Measurements from ENCODE around the gene SLC25A38. TPM values are rescaled to one million over a fixed set of nuclear protein-coding genes. Genes with fewer than 3 reads are reported as not detected.

Gene SLC25A38, protein sequence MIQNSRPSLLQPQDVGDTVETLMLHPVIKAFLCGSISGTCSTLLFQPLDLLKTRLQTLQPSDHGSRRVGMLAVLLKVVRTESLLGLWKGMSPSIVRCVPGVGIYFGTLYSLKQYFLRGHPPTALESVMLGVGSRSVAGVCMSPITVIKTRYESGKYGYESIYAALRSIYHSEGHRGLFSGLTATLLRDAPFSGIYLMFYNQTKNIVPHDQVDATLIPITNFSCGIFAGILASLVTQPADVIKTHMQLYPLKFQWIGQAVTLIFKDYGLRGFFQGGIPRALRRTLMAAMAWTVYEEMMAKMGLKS
- polyA plus RNA-seq (2013, experiment 1 of 2), result 22.9 TPM
- polyA plus RNA-seq (2013, experiment 2 of 2), result 24.1 TPM

GRCh38 chr3:39383045-39383880 is at the start of gene SLC25A38:
Gene SLC25A38, plus strand, starts transcription at chr3:39383370. Its CDS starts 355 bp downstream, at chr3:39383725.
- no peaks in the 10 kb centered on the region for H3K27me3 ChIP-seq (ENCODE audit: control insufficient read depth in 3 of 3, insufficient read depth in 3 of 3, low read depth in 1 of 3, low read length in 3 of 3)
- H2BK120ac ChIP-seq (ENCODE audit: low read depth, low read length), result peak within 1 kb of the TSS; percentile 24
- H4K91ac ChIP-seq (ENCODE audit: low read depth, low read length, poor library complexity), result no peak within 1 kb of the TSS
- H3K23ac ChIP-seq (ENCODE audit: low read depth, low read length, poor library complexity), result peak within 1 kb of the TSS; percentile 81
- H4K8ac ChIP-seq (ENCODE audit: low read depth, low read length), result no peak within 1 kb of the TSS
- H3K4me1 ChIP-seq (ENCODE audit: control insufficient read depth in 2 of 2, insufficient read depth in 1 of 2, low read depth in 1 of 2, low read length in 2 of 2), result peaks cover 0 to 3% of the 10 kb centered on the region in 2 donors
- peaks cover 0 to 7% of the 10 kb centered on the region in 2 donors for H3K36me3 ChIP-seq (replicated peaks in 1 of 2; ENCODE audit: control insufficient read depth in 2 of 2, insufficient read depth in 2 of 2, low read length in 2 of 2)
- no CpG with 5 or more reads among the region's 62 CpGs for WGBS, 2 donors (ENCODE audit: extremely low coverage in 2 of 2, insufficient read length in 2 of 2, insufficient replicate concordance in 1 of 2)
- H3K9ac ChIP-seq (ENCODE audit: low read depth, low read length, poor library complexity), result peak within 1 kb of the TSS; percentile 96
- peak within 1 kb of the TSS; percentile 75 for H3K27ac ChIP-seq (replicated peaks; ENCODE audit: low read length)
- peak within 1 kb of the TSS; percentile 96 for H3K18ac ChIP-seq (ENCODE audit: low read length)
- no peak within 1 kb of the TSS for H2BK15ac ChIP-seq (ENCODE audit: low read length)
- peak within 1 kb of the TSS; percentile 15 for H2AK5ac ChIP-seq (ENCODE audit: low read depth, low read length)
- peak within 1 kb of the TSS; percentile 78 for H2BK5ac ChIP-seq (ENCODE audit: low read length)
- DNase-seq (ENCODE audit: low spot score), result peak; percentile 77
- H3K9me3 ChIP-seq (replicated peaks in 1 of 2; ENCODE audit: control insufficient read depth in 2 of 2, insufficient read depth in 1 of 2, low read depth in 1 of 2, low read length in 2 of 2), result no peaks in the 10 kb centered on the region
- peak within 1 kb of the TSS; percentile 86 for H3K4me2 ChIP-seq (ENCODE audit: insufficient read depth, low read length, poor library complexity, severe bottlenecking)
- peak within 1 kb of the TSS; percentile 98 for H3K14ac ChIP-seq (ENCODE audit: low read length)
- H3K79me1 ChIP-seq (ENCODE audit: low read depth, low read length), result peaks cover 14% of the 10 kb centered on the region
- no peak within 1 kb of the TSS for H3K4ac ChIP-seq (ENCODE audit: low read length)
- H2BK12ac ChIP-seq (ENCODE audit: low read length), result no peak within 1 kb of the TSS
- H3K4me3 ChIP-seq (ENCODE audit: low read length in 2 of 2), result peak within 1 kb of the TSS; percentile 77 to 92
- peak within 1 kb of the TSS; percentile 94 for H2AFZ ChIP-seq (ENCODE audit: low read length)

GRCh38 chr3:39333607-39334006 is 49.6 kb upstream of the SLC25A38 start:
- H3K36me3 ChIP-seq (replicated peaks in 1 of 2; ENCODE audit: control insufficient read depth in 2 of 2, insufficient read depth in 2 of 2, low read length in 2 of 2), result no peaks in the 10 kb centered on the region
- no peaks in the 10 kb centered on the region for H3K4me1 ChIP-seq (ENCODE audit: control insufficient read depth in 2 of 2, insufficient read depth in 1 of 2, low read depth in 1 of 2, low read length in 2 of 2)
- no peak overlapping the region for H2BK120ac ChIP-seq (ENCODE audit: low read depth, low read length)
- H2AFZ ChIP-seq (ENCODE audit: low read length), result no peak overlapping the region
- no peaks in the 10 kb centered on the region for H3K9me3 ChIP-seq (replicated peaks in 1 of 2; ENCODE audit: control insufficient read depth in 2 of 2, insufficient read depth in 1 of 2, low read depth in 1 of 2, low read length in 2 of 2)
- H2AK5ac ChIP-seq (ENCODE audit: low read depth, low read length), result no peak overlapping the region
- no peaks in the 10 kb centered on the region for H3K79me1 ChIP-seq (ENCODE audit: low read depth, low read length)
- no peak overlapping the region for H3K27ac ChIP-seq (replicated peaks; ENCODE audit: low read length)
- H3K4me3 ChIP-seq (ENCODE audit: low read length in 2 of 2), result no peak overlapping the region
- no peaks in the 10 kb centered on the region for H3K27me3 ChIP-seq (ENCODE audit: control insufficient read depth in 3 of 3, insufficient read depth in 3 of 3, low read depth in 1 of 3, low read length in 3 of 3)
- H3K4ac ChIP-seq (ENCODE audit: low read length), result no peak overlapping the region
- H2BK5ac ChIP-seq (ENCODE audit: low read length), result no peak overlapping the region
- H3K4me2 ChIP-seq (ENCODE audit: insufficient read depth, low read length, poor library complexity, severe bottlenecking), result no peak overlapping the region
- no peak overlapping the region for H3K9ac ChIP-seq (ENCODE audit: low read depth, low read length, poor library complexity)
- H4K8ac ChIP-seq (ENCODE audit: low read depth, low read length), result no peak overlapping the region
- H3K23ac ChIP-seq (ENCODE audit: low read depth, low read length, poor library complexity), result no peak overlapping the region
- no peak overlapping the region for H2BK15ac ChIP-seq (ENCODE audit: low read length)
- no peak overlapping the region for H3K14ac ChIP-seq (ENCODE audit: low read length)
- no peak overlapping the region for H4K91ac ChIP-seq (ENCODE audit: low read depth, low read length, poor library complexity)
- no peak overlapping the region for H2BK12ac ChIP-seq (ENCODE audit: low read length)
- H3K18ac ChIP-seq (ENCODE audit: low read length), result no peak overlapping the region
- no peak for DNase-seq (ENCODE audit: low spot score)

GRCh38 chr3:39334205-39334604 is 49.0 kb upstream of the SLC25A38 start:
- WGBS, 2 donors (ENCODE audit: extremely low coverage in 2 of 2, insufficient read length in 2 of 2, insufficient replicate concordance in 1 of 2), result no CpG with 5 or more reads among the region's 4 CpGs
- no peaks in the 10 kb centered on the region for H3K36me3 ChIP-seq (replicated peaks in 1 of 2; ENCODE audit: control insufficient read depth in 2 of 2, insufficient read depth in 2 of 2, low read length in 2 of 2)
- H2BK120ac ChIP-seq (ENCODE audit: low read depth, low read length), result no peak overlapping the region
- H4K91ac ChIP-seq (ENCODE audit: low read depth, low read length, poor library complexity), result no peak overlapping the region
- no peak overlapping the region for H2AK5ac ChIP-seq (ENCODE audit: low read depth, low read length)
- H3K27me3 ChIP-seq (ENCODE audit: control insufficient read depth in 3 of 3, insufficient read depth in 3 of 3, low read depth in 1 of 3, low read length in 3 of 3), result no peaks in the 10 kb centered on the region
- H2BK15ac ChIP-seq (ENCODE audit: low read length), result no peak overlapping the region
- H4K8ac ChIP-seq (ENCODE audit: low read depth, low read length), result no peak overlapping the region
- H3K9ac ChIP-seq (ENCODE audit: low read depth, low read length, poor library complexity), result no peak overlapping the region
- no peak overlapping the region for H3K23ac ChIP-seq (ENCODE audit: low read depth, low read length, poor library complexity)
- H3K4me3 ChIP-seq (ENCODE audit: low read length in 2 of 2), result no peak overlapping the region
- no peak overlapping the region for H3K27ac ChIP-seq (replicated peaks; ENCODE audit: low read length)
- H3K4ac ChIP-seq (ENCODE audit: low read length), result no peak overlapping the region
- no peak overlapping the region for H2BK12ac ChIP-seq (ENCODE audit: low read length)
- no peak overlapping the region for H3K14ac ChIP-seq (ENCODE audit: low read length)
- no peaks in the 10 kb centered on the region for H3K9me3 ChIP-seq (replicated peaks in 1 of 2; ENCODE audit: control insufficient read depth in 2 of 2, insufficient read depth in 1 of 2, low read depth in 1 of 2, low read length in 2 of 2)
- H3K4me2 ChIP-seq (ENCODE audit: insufficient read depth, low read length, poor library complexity, severe bottlenecking), result no peak overlapping the region
- no peaks in the 10 kb centered on the region for H3K4me1 ChIP-seq (ENCODE audit: control insufficient read depth in 2 of 2, insufficient read depth in 1 of 2, low read depth in 1 of 2, low read length in 2 of 2)
- no peak overlapping the region for H3K18ac ChIP-seq (ENCODE audit: low read length)
- H2AFZ ChIP-seq (ENCODE audit: low read length), result no peak overlapping the region
- DNase-seq (ENCODE audit: low spot score), result no peak
- H2BK5ac ChIP-seq (ENCODE audit: low read length), result no peak overlapping the region
- no peaks in the 10 kb centered on the region for H3K79me1 ChIP-seq (ENCODE audit: low read depth, low read length)

DNA sequence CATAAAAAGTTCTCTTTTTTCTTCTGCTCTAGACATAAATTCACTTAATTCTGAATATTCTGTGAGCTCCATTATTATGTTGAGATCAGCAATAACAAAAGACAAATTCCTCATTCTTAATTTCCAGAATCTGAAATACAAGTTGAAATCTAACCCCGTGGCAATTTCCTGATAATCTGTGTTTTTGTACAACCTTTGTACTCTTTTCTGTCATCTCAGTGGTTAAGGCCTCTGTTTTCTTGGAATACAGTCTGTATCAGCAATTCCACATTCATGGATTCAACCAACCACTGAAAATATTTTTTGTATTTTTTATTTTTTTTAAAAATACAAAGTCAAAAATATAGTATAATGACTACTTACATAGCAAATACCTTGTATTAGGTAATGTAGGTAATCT is 45.0 kb upstream of the SLC25A38 start:
- H3K4ac ChIP-seq (ENCODE audit: low read length), result no peak overlapping the region
- H4K91ac ChIP-seq (ENCODE audit: low read depth, low read length, poor library complexity), result no peak overlapping the region
- WGBS, 2 donors (ENCODE audit: extremely low coverage in 2 of 2, insufficient read length in 2 of 2, insufficient replicate concordance in 1 of 2), result no CpG with 5 or more reads among the region's 1 CpG
- H3K27ac ChIP-seq (replicated peaks; ENCODE audit: low read length), result no peak overlapping the region
- no peak overlapping the region for H2BK5ac ChIP-seq (ENCODE audit: low read length)
- no peak overlapping the region for H3K18ac ChIP-seq (ENCODE audit: low read length)
- H3K9me3 ChIP-seq (replicated peaks in 1 of 2; ENCODE audit: control insufficient read depth in 2 of 2, insufficient read depth in 1 of 2, low read depth in 1 of 2, low read length in 2 of 2), result no peaks in the 10 kb centered on the region
- H3K23ac ChIP-seq (ENCODE audit: low read depth, low read length, poor library complexity), result no peak overlapping the region
- no peaks in the 10 kb centered on the region for H3K4me1 ChIP-seq (ENCODE audit: control insufficient read depth in 2 of 2, insufficient read depth in 1 of 2, low read depth in 1 of 2, low read length in 2 of 2)
- H2AFZ ChIP-seq (ENCODE audit: low read length), result no peak overlapping the region
- no peak overlapping the region for H2BK120ac ChIP-seq (ENCODE audit: low read depth, low read length)
- no peaks in the 10 kb centered on the region for H3K27me3 ChIP-seq (ENCODE audit: control insufficient read depth in 3 of 3, insufficient read depth in 3 of 3, low read depth in 1 of 3, low read length in 3 of 3)
- no peak overlapping the region for H2BK12ac ChIP-seq (ENCODE audit: low read length)
- H2BK15ac ChIP-seq (ENCODE audit: low read length), result no peak overlapping the region
- no peak overlapping the region for H4K8ac ChIP-seq (ENCODE audit: low read depth, low read length)
- H3K36me3 ChIP-seq (replicated peaks in 1 of 2; ENCODE audit: control insufficient read depth in 2 of 2, insufficient read depth in 2 of 2, low read length in 2 of 2), result no peaks in the 10 kb centered on the region
- H3K9ac ChIP-seq (ENCODE audit: low read depth, low read length, poor library complexity), result no peak overlapping the region
- H3K4me3 ChIP-seq (ENCODE audit: low read length in 2 of 2), result no peak overlapping the region
- no peak overlapping the region for H3K4me2 ChIP-seq (ENCODE audit: insufficient read depth, low read length, poor library complexity, severe bottlenecking)
- H3K79me1 ChIP-seq (ENCODE audit: low read depth, low read length), result no peaks in the 10 kb centered on the region
- no peak overlapping the region for H3K14ac ChIP-seq (ENCODE audit: low read length)
- H2AK5ac ChIP-seq (ENCODE audit: low read depth, low read length), result no peak overlapping the region
- no peak for DNase-seq (ENCODE audit: low spot score)
